Osteoblast (primary cell): ENCODE data around the gene ST8SIA1. TPM values are rescaled to one million over a fixed set of nuclear protein-coding genes. Genes with fewer than 3 reads are reported as not detected.

Experiments
- DNase-seq: peaks from one replicate; pipeline ENCODE4 v3.0.0; 2011; ENCODE audit warnings: low spot score, mixed read lengths; ENCODE audit not compliant: insufficient read length; ENCODE audit errors: missing footprints
- H2AFZ ChIP-seq: 2 replicates; pipeline ENCODE4 v1.6.0; 2011; ENCODE audit warnings: mild to moderate bottlenecking, low read length
- H3K27ac ChIP-seq: 2 replicates; pipeline ENCODE4 v1.5.1; 2011; ENCODE audit warnings: mild to moderate bottlenecking, low read depth, low read length, moderate library complexity
- H3K27me3 ChIP-seq: 2 replicates; pipeline ENCODE4 v1.6.0; 2012; ENCODE audit warnings: mild to moderate bottlenecking, control low read depth, inconsistent platforms, low read length, moderate library complexity; ENCODE audit not compliant: insufficient read depth
- H3K36me3 ChIP-seq: 2 replicates; pipeline ENCODE4 v1.5.1; 2011; ENCODE audit warnings: mild to moderate bottlenecking, low read length, control low read depth, moderate library complexity; ENCODE audit not compliant: insufficient read depth
- H3K4me1 ChIP-seq: 2 replicates; pipeline ENCODE4 v1.5.1; 2011; ENCODE audit warnings: mild to moderate bottlenecking, low read length, control low read depth, moderate library complexity; ENCODE audit not compliant: insufficient read depth
- H3K4me2 ChIP-seq: 2 replicates; pipeline ENCODE4 v1.6.0; 2011; ENCODE audit warnings: mild to moderate bottlenecking, low read length; ENCODE audit not compliant: insufficient read depth
- H3K4me3 ChIP-seq: fragments of 200-600 bp; sonication (generic); 3 replicates; pipeline ENCODE4 v1.5.1; 2012; ENCODE audit warnings: mild to moderate bottlenecking, low read length, inconsistent platforms; ENCODE audit not compliant: insufficient read depth
- H3K79me2 ChIP-seq: 2 replicates; pipeline ENCODE4 v1.6.0; 2012; ENCODE audit warnings: mild to moderate bottlenecking, low read length, control low read depth, inconsistent platforms; ENCODE audit not compliant: insufficient read depth
- H3K9me3 ChIP-seq: 2 replicates; pipeline ENCODE4 v1.5.1; 2011; ENCODE audit warnings: low read depth, low read length, control low read depth
- H4K20me1 ChIP-seq: 2 replicates; pipeline ENCODE4 v1.6.0; 2012; ENCODE audit warnings: mild to moderate bottlenecking, low read length, control low read depth; ENCODE audit not compliant: insufficient read depth
- total RNA-seq: library from RNA; depleted of rRNA; stranded (reverse); fragments of >200 nt; gene quantifications from 2 replicates; pipeline ENCODE4 v1.2.3, GENCODE V29; 2012
- TF ChIP-seq, protein P1 (sequence below): IDR thresholded peaks from 2 replicates; pipeline ENCODE4 v1.5.1; 2011; ENCODE audit warnings: mild to moderate bottlenecking, low read depth, low read length, moderate library complexity; ENCODE audit errors: extremely low read depth

The ST8SIA1 gene
- total RNA-seq, 1 donor, result 6.2 TPM

DNA sequence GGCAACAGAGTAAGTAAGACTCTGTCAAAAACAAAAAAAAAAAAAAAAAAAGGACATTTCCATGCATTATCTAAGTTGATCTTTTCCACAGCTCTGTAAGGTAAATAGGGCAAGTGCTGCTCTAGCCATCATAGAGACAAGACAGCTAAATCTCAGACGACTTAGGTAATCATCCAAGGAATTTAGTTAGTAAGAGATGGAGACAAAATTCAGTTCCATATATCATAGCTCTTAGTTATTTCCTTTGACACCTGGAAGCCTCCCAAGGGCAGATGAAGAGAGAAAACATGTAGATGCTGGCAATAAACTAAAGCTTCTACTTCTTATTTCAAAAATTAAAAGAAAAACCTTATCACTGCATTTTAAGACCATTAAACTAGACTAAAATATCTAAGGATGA is 48.7 kb downstream of the ST8SIA1 start:
- Histone ChIP-seq H3K4me2 (peak overlapping the region; percentile 13), H2AFZ (no peak overlapping the region), H3K27me3 (no peaks in the 10 kb centered on the region), H3K27ac (peak overlapping the region; percentile 70), H3K36me3 (no peaks in the 10 kb centered on the region), H4K20me1 (no peaks in the 10 kb centered on the region), H3K4me3 (no peak overlapping the region), H3K4me1 (peaks cover 66% of the 10 kb centered on the region), H3K9me3 (no peaks in the 10 kb centered on the region), H3K79me2 (no peaks in the 10 kb centered on the region)
- no peak for DNase-seq
- TF ChIP-seq, protein P1, sequence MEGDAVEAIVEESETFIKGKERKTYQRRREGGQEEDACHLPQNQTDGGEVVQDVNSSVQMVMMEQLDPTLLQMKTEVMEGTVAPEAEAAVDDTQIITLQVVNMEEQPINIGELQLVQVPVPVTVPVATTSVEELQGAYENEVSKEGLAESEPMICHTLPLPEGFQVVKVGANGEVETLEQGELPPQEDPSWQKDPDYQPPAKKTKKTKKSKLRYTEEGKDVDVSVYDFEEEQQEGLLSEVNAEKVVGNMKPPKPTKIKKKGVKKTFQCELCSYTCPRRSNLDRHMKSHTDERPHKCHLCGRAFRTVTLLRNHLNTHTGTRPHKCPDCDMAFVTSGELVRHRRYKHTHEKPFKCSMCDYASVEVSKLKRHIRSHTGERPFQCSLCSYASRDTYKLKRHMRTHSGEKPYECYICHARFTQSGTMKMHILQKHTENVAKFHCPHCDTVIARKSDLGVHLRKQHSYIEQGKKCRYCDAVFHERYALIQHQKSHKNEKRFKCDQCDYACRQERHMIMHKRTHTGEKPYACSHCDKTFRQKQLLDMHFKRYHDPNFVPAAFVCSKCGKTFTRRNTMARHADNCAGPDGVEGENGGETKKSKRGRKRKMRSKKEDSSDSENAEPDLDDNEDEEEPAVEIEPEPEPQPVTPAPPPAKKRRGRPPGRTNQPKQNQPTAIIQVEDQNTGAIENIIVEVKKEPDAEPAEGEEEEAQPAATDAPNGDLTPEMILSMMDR, result no peak

DNA sequence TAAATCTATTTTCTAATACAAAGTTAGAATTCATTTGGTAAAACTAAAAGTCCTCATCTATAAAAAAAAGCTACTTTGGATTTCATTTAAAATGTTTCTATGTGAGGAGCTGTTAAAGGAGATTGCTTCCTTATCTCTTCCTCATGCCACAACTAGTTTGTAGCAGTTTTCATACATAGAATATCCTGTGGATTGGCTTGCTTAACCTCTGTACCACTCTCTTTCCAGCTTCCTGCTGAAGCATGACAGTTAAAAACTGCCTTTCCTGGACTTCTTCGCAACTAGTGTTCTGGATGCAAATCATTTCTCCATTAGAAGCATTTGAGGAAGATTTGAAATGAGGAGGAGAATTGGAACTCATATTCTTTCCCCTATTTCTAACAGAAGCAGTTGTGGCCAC is 49.6 kb downstream of the ST8SIA1 start:
- Histone ChIP-seq H3K4me3 (no peak overlapping the region), H4K20me1 (no peaks in the 10 kb centered on the region), H3K4me1 (peaks cover 66% of the 10 kb centered on the region), H3K36me3 (no peaks in the 10 kb centered on the region), H3K27me3 (no peaks in the 10 kb centered on the region), H3K27ac (peak overlapping the region; percentile 7), H2AFZ (no peak overlapping the region), H3K9me3 (no peaks in the 10 kb centered on the region), H3K79me2 (no peaks in the 10 kb centered on the region), H3K4me2 (no peak overlapping the region)
- TF ChIP-seq, protein P1, result no peak
- no peak for DNase-seq

DNA sequence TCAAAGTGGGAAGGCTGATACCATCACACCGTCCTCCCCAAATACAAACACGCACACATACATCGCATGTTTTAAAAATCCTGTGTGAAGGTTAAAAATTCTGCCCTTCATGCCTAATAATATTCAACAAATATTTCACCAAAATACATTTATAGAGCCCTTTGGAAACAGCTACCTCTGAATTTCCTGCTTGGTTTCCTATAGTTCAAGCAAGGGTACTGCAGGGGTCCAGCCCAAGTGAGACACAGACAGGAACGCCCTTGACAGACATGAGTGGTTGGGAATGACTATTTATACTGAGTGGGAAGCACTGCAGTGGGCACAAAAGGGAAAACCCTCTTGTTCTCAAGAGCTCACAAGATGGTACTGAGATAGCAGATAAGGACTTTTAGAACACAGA is 51.0 kb downstream of the ST8SIA1 start:
- H3K79me2 ChIP-seq, result no peaks in the 10 kb centered on the region
- H3K36me3 ChIP-seq, result no peaks in the 10 kb centered on the region
- no peak overlapping the region for H2AFZ ChIP-seq
- H3K4me2 ChIP-seq, result peak overlapping the region; percentile 81
- no peak overlapping the region for H3K4me3 ChIP-seq
- TF ChIP-seq, protein P1, result no peak
- H3K27ac ChIP-seq, result peak overlapping the region; percentile 95
- no peaks in the 10 kb centered on the region for H3K27me3 ChIP-seq
- no peaks in the 10 kb centered on the region for H3K9me3 ChIP-seq
- H4K20me1 ChIP-seq, result no peaks in the 10 kb centered on the region
- no peak for DNase-seq
- peaks cover 66% of the 10 kb centered on the region for H3K4me1 ChIP-seq

DNA sequence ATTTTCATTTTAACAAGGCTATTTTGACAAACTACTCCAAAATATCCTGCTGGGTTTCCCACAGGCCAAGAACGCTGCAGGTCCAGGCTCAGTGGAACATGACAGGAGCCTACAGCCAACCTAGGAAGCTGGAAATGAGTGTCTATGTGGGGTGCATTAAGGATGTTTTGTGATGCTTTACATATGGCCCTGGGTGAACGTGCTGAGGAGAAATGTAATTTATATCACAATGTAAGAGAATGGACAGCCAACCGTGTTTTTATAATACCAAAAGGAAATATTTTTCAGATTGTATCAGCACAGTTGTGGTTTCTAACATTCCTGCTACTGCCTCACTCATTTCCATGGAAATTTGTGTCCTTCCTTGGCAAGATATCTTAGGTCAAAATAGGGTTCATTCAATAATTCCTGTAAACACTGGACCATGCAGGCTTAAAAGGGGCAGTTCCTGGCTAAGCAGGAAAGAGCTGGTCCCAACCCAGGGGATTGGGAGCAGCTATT is 51.5 kb downstream of the ST8SIA1 start:
- no peaks in the 10 kb centered on the region for H3K9me3 ChIP-seq
- TF ChIP-seq, protein P1, result no peak
- H3K79me2 ChIP-seq, result no peaks in the 10 kb centered on the region
- peak overlapping the region; percentile 20 for H3K4me3 ChIP-seq
- no peak overlapping the region for H2AFZ ChIP-seq
- no peaks in the 10 kb centered on the region for H3K36me3 ChIP-seq
- no peak for DNase-seq
- H3K27me3 ChIP-seq, result no peaks in the 10 kb centered on the region
- peak overlapping the region; percentile 81 for H3K4me2 ChIP-seq
- H3K4me1 ChIP-seq, result peaks cover 61% of the 10 kb centered on the region
- H4K20me1 ChIP-seq, result no peaks in the 10 kb centered on the region
- H3K27ac ChIP-seq, result peak overlapping the region; percentile 95
